H9 (cell line): ENCODE results near the gene SEMA3C. TPM values are rescaled to one million over a fixed set of nuclear protein-coding genes. Genes with fewer than 3 reads are reported as not detected.

ENCODE experiments used
- DNase-seq: peaks from one replicate; pipeline ENCODE4 v3.0.0-alpha.2; 2017
- H2AFZ ChIP-seq: one replicate; pipeline ENCODE4 v1.6.1; 2013; ENCODE audit warnings: mild to moderate bottlenecking, low read length, control low read depth, moderate library complexity
- H2AK5ac ChIP-seq: 2 replicates; pipeline ENCODE4 v1.6.1; 2013; ENCODE audit warnings: low read length, control low read depth, mixed read lengths; ENCODE audit not compliant: insufficient read length
- H2BK120ac ChIP-seq: one replicate; pipeline ENCODE4 v1.6.1; 2013; ENCODE audit warnings: low read depth, mild to moderate bottlenecking, low read length, control low read depth, inconsistent platforms; ENCODE audit not compliant: poor library complexity, severe bottlenecking
- H2BK12ac ChIP-seq: 2 replicates; pipeline ENCODE4 v1.6.1; 2013; ENCODE audit warnings: low read length, control low read depth, mixed read lengths, low read depth; ENCODE audit not compliant: insufficient read length
- H2BK15ac ChIP-seq: 2 replicates; pipeline ENCODE4 v1.6.1; 2013; ENCODE audit warnings: low read depth, low read length, control low read depth
- H2BK20ac ChIP-seq: one replicate; pipeline ENCODE4 v1.6.1; 2013; ENCODE audit warnings: low read depth, mild to moderate bottlenecking, low read length, control low read depth, inconsistent platforms; ENCODE audit not compliant: poor library complexity, severe bottlenecking
- H2BK5ac ChIP-seq: 2 replicates; pipeline ENCODE4 v1.6.1; 2013; ENCODE audit warnings: low read length, control low read depth, mixed read lengths; ENCODE audit not compliant: insufficient read length
- H3K14ac ChIP-seq: 2 replicates; pipeline ENCODE4 v1.6.1; 2013; ENCODE audit warnings: low read length, control low read depth; ENCODE audit not compliant: insufficient read depth
- H3K18ac ChIP-seq: 2 replicates; pipeline ENCODE4 v1.6.1; 2013; ENCODE audit warnings: low read depth, mild to moderate bottlenecking, mixed read lengths, low read length, control low read depth; ENCODE audit not compliant: insufficient read length
- H3K23ac ChIP-seq: 2 replicates; pipeline ENCODE4 v1.6.1; 2013; ENCODE audit warnings: low read length, control low read depth, mixed read lengths, low read depth; ENCODE audit not compliant: insufficient read length
- H3K23me2 ChIP-seq: 2 replicates; pipeline ENCODE4 v1.6.1; 2013; ENCODE audit warnings: low read depth, mild to moderate bottlenecking, mixed read lengths, low read length, control low read depth; ENCODE audit not compliant: insufficient read length, poor library complexity, severe bottlenecking
- H3K27ac ChIP-seq: 2 replicates; pipeline ENCODE4 v1.5.1; 2013; ENCODE audit warnings: low read length, control low read depth, mixed read lengths, low read depth; ENCODE audit not compliant: insufficient read length
- H3K27me3 ChIP-seq: 2 replicates; pipeline ENCODE4 v1.6.1; 2013; ENCODE audit warnings: low read length, control low read depth, inconsistent platforms; ENCODE audit not compliant: insufficient read depth
- H3K4ac ChIP-seq: 2 replicates; pipeline ENCODE4 v1.6.1; 2013; ENCODE audit warnings: low read depth, mild to moderate bottlenecking, control low read depth, inconsistent platforms, low read length, moderate library complexity
- H3K4me1 ChIP-seq: 2 replicates; pipeline ENCODE4 v1.6.1; 2013; ENCODE audit warnings: low read length, control low read depth, inconsistent platforms; ENCODE audit not compliant: insufficient read depth
- H3K4me2 ChIP-seq: 2 replicates; pipeline ENCODE4 v1.6.1; 2013; ENCODE audit warnings: low read length, control low read depth, mixed read lengths; ENCODE audit not compliant: insufficient read length, insufficient read depth
- H3K56ac ChIP-seq: 2 replicates; pipeline ENCODE4 v1.6.1; 2013; ENCODE audit warnings: low read depth, mild to moderate bottlenecking, mixed read lengths, low read length, control low read depth; ENCODE audit not compliant: insufficient read length
- H3K79me1 ChIP-seq: 2 replicates; pipeline ENCODE4 v1.6.1; 2013; ENCODE audit warnings: low read depth, mild to moderate bottlenecking, moderate library complexity, low read length, control low read depth, inconsistent platforms; ENCODE audit not compliant: insufficient read depth, poor library complexity, severe bottlenecking
- H3K79me2 ChIP-seq: 2 replicates; pipeline ENCODE4 v1.6.1; 2013; ENCODE audit warnings: low read length, control low read depth, inconsistent platforms; ENCODE audit not compliant: insufficient read depth
- H3K9ac ChIP-seq: 2 replicates; pipeline ENCODE4 v1.6.1; 2013; ENCODE audit warnings: low read length, control low read depth, mixed read lengths; ENCODE audit not compliant: insufficient read length; ENCODE audit errors: extremely low read depth
- H3K9me3 ChIP-seq: one replicate; pipeline ENCODE4 v1.6.1; 2013; ENCODE audit warnings: low read depth, low read length, inconsistent platforms; ENCODE audit not compliant: control insufficient read depth
- H3T11ph ChIP-seq: one replicate; pipeline ENCODE4 v1.6.1; 2013; ENCODE audit warnings: mild to moderate bottlenecking, low read length, control low read depth, inconsistent platforms
- H4K20me1 ChIP-seq: one replicate; pipeline ENCODE4 v1.6.1; 2013; ENCODE audit not compliant: control insufficient read depth, insufficient read length, insufficient read depth
- H4K5ac ChIP-seq: 2 replicates; pipeline ENCODE4 v1.6.1; 2013; ENCODE audit warnings: low read depth, mild to moderate bottlenecking, mixed read lengths, low read length, control low read depth; ENCODE audit not compliant: insufficient read length
- H4K8ac ChIP-seq: replicated peaks from 2 replicates; pipeline ENCODE4 v1.6.1; 2013; ENCODE audit warnings: low read length, control low read depth, mixed read lengths, low read depth; ENCODE audit not compliant: insufficient read length
- H4K91ac ChIP-seq: 2 replicates; pipeline ENCODE4 v1.6.1; 2013; ENCODE audit warnings: low read depth, mild to moderate bottlenecking, moderate library complexity, mixed read lengths, low read length, control low read depth; ENCODE audit not compliant: insufficient read length
- H3K27ac Mint-ChIP-seq, 3 experiments: 2 replicates in 2 of 3; 3 replicates in 1 of 3; pipeline ENCODE4 v1.8.0; 2020 to 2021; ENCODE audit warnings: mixed read lengths in 3 of 3, mild to moderate bottlenecking in 1 of 3, moderate library complexity in 1 of 3
- H3K27me3 Mint-ChIP-seq: 2 replicates; pipeline ENCODE4 v1.8.0; 2021; ENCODE audit warnings: low read depth, mild to moderate bottlenecking, moderate library complexity, mixed read lengths
- H3K36me3 Mint-ChIP-seq, 3 experiments: 2 replicates in 2 of 3; 3 replicates in 1 of 3; pipeline ENCODE4 v1.8.0; 2020 to 2021; ENCODE audit warnings: low read depth in 3 of 3, mixed read lengths in 3 of 3; ENCODE audit not compliant: insufficient read depth in 1 of 3
- H3K4me1 Mint-ChIP-seq, 2 experiments: 2 replicates each; pipeline ENCODE4 v1.8.0; 2020; ENCODE audit warnings: mixed read lengths in 2 of 2
- H3K4me3 Mint-ChIP-seq, 2 experiments: 2 replicates in 1 of 2; 3 replicates in 1 of 2; pipeline ENCODE4 v1.8.0; 2020 to 2021; ENCODE audit warnings: mild to moderate bottlenecking in 2 of 2, mixed read lengths in 2 of 2, moderate library complexity in 1 of 2
- H3K9me3 Mint-ChIP-seq, 2 experiments: 2 replicates in 1 of 2; 3 replicates in 1 of 2; pipeline ENCODE4 v1.8.0; 2020; ENCODE audit warnings: mild to moderate bottlenecking in 2 of 2, mixed read lengths in 2 of 2, moderate library complexity in 1 of 2
- CTCF ChIP-seq: fragments of 200-600 bp; sonication (generic); conservative IDR thresholded peaks from 3 replicates; pipeline ENCODE4 v1.8.0; 2021; ENCODE audit warnings: antibody characterized with exemption, mild to moderate bottlenecking
- WGBS: extraction: QIAGEN DNeasy Blood & Tissue Kit; methylation state at CpG from one replicate; pipeline ENCODE4 v1.1.7; 2013; ENCODE audit warnings: missing lambda C conversion rate, low lambda C conversion rate, mixed read lengths; ENCODE audit not compliant: insufficient read length; ENCODE audit errors: extremely low coverage; 5-methylcytosine and 5-hydroxymethylcytosine counted together
- total RNA-seq: library from RNA; stranded (reverse); gene quantifications from 2 replicates; pipeline ENCODE4 v1.2.1, GENCODE V29; 2021

SEMA3C gene
- total RNA-seq, 1 experiment from 2014 or later: 1.6 TPM

GRCh38 chr7:80748363-80749042, 170.3 kb downstream of the SEMA3C start:
- Histone ChIP-seq H3K27me3 (no peaks in the 10 kb centered on the region), H3K4me1 (no peaks in the 10 kb centered on the region), H3K56ac (no peak overlapping the region), H4K20me1 (no peaks in the 10 kb centered on the region), H2BK12ac (no peak overlapping the region), H3K18ac (no peak overlapping the region), H2BK120ac (no peak overlapping the region), H2AFZ (no peak overlapping the region), H4K8ac (no peak overlapping the region), H3K27ac (no peak overlapping the region), H3K14ac (no peak overlapping the region), H3K23me2 (no peaks in the 10 kb centered on the region), H2BK15ac (no peak overlapping the region), H3K4ac (no peak overlapping the region), H2BK5ac (no peak overlapping the region), H3K79me2 (no peaks in the 10 kb centered on the region), H2BK20ac (no peak overlapping the region), H3K23ac (no peak overlapping the region), H4K91ac (no peak overlapping the region), H3T11ph (no peak overlapping the region), H4K5ac (no peak overlapping the region), H3K79me1 (no peaks in the 10 kb centered on the region), H2AK5ac (no peak overlapping the region), H3K4me2 (no peak overlapping the region), H3K9ac (no peak overlapping the region), H3K9me3 (no peaks in the 10 kb centered on the region)
- no peak for DNase-seq
- H3K4me1 Mint-ChIP-seq: peaks cover 22 to 23% of the 10 kb centered on the region in 2 experiments
- H3K27me3 Mint-ChIP-seq: no peaks in the 10 kb centered on the region
- no peak overlapping the region; a peak in 1 of 7 replicates for H3K27ac Mint-ChIP-seq
- no peaks in the 10 kb centered on the region; a peak in 1 of 5 replicates for H3K9me3 Mint-ChIP-seq
- no CpG with 5 or more reads among the region's 8 CpGs for WGBS
- TF ChIP-seq CTCF: no peak
- H3K4me3 Mint-ChIP-seq: no peak overlapping the region
- no peaks in the 10 kb centered on the region for H3K36me3 Mint-ChIP-seq
